Esophagus squamous epithelium (tissue), 4 donors: ENCODE measurements around the gene KRTAP4-4.

ENCODE experiments used
- CTCF ChIP-seq, 6 experiments: fragments of 450-650 bp in 4 of 6; fragments of 200-600 bp in 2 of 6; sonication (generic) in 2 of 6; IDR thresholded peaks; one replicate each; pipeline ENCODE4 v1.5.1; 2016 to 2019; ENCODE audit warnings: antibody characterized with exemption in 6 of 6, mild to moderate bottlenecking in 4 of 6, moderate library complexity in 4 of 6
- POLR2A ChIP-seq, 4 donors: fragments of 450-650 bp; IDR thresholded peaks; one replicate each; pipeline ENCODE4 v1.6.1; 2017; ENCODE audit warnings: antibody characterized with exemption in 4 of 4, mild to moderate bottlenecking in 4 of 4, moderate library complexity in 3 of 4

DNA sequence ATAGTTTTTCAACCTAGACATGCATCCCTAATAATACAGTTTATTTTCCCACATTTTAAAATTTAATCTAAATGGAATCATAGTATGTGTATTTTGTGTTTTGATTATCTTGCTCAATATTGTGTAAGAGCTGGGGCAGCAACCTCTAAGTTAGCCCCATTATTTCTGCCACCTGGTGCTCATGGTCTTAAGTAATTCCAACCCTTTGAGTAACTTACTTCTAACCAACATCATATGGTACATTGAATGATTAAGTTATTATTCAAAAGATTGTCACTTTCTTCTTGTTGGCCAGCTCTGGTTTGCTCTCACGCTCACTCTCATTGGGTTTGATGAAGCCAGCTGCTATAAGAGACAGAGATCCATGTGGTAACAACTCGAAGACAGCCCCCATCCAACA, 11.3 kb upstream of the KRTAP4-4 start:
- TF ChIP-seq CTCF (IDR thresholded peaks at IDR 0.05) = no peak
- TF ChIP-seq POLR2A (IDR thresholded peaks at IDR 0.05) = no peak
